Sigmoid colon (tissue), 7 donors: ENCODE measurements around the gene EIF1. TPM values are rescaled to one million over a fixed set of nuclear protein-coding genes. Genes with fewer than 3 reads are reported as not detected.

Source experiments
- DNase-seq: peaks from one replicate; pipeline ENCODE4 v3.0.0-alpha.2; 2019
- H3K27ac ChIP-seq, 4 donors: fragments of 200-600 bp; sonication (generic); one replicate each; pipeline ENCODE4 v1.5.1; 2016 to 2019; ENCODE audit warnings: mild to moderate bottlenecking in 1 of 4
- H3K27me3 ChIP-seq, 3 donors: fragments of 200-600 bp; sonication (generic); one replicate each; pipeline ENCODE4 v1.5.1; 2019; ENCODE audit warnings: mild to moderate bottlenecking in 1 of 3
- H3K36me3 ChIP-seq, 4 donors: fragments of 200-600 bp; sonication (generic); one replicate each; pipeline ENCODE4 v1.5.1; 2016 to 2019
- H3K4me1 ChIP-seq, 4 donors: fragments of 200-600 bp; sonication (generic); one replicate each; pipeline ENCODE4 v1.5.1; 2017 to 2019
- H3K4me3 ChIP-seq, 4 donors: fragments of 200-600 bp; sonication (generic); one replicate each; pipeline ENCODE4 v1.5.1; 2017 to 2019; ENCODE audit warnings: mild to moderate bottlenecking in 2 of 4, moderate library complexity in 1 of 4
- H3K9me3 ChIP-seq, 4 donors: fragments of 200-600 bp in 3 of 4; sonication (generic) in 3 of 4; one replicate each; pipeline versions ENCODE4 v1.5.1 to v1.6.1; 2013 to 2019
- CTCF ChIP-seq, 4 experiments: fragments of 450-650 bp in 3 of 4; fragments of 200-600 bp in 1 of 4; IDR thresholded peaks; one replicate each; pipeline ENCODE4 v1.5.1; 2016 to 2019; ENCODE audit warnings: antibody characterized with exemption in 4 of 4, mild to moderate bottlenecking in 3 of 4, moderate library complexity in 2 of 4
- EP300 ChIP-seq, 4 donors: sonication (generic); formaldehyde crosslinking; IDR thresholded peaks; one replicate each; pipeline ENCODE4 v1.6.1; 2017; ENCODE audit warnings: antibody characterized with exemption in 4 of 4
- POLR2A ChIP-seq, 2 donors: fragments of 450-650 bp; IDR thresholded peaks; one replicate each; pipeline ENCODE4 v1.6.1; 2016; ENCODE audit warnings: antibody characterized with exemption in 2 of 2, mild to moderate bottlenecking in 2 of 2, moderate library complexity in 2 of 2
- POLR2AphosphoS5 ChIP-seq, 4 donors: sonication (generic); formaldehyde crosslinking; IDR thresholded peaks; one replicate each; pipeline ENCODE4 v1.6.1; 2017; ENCODE audit warnings: antibody characterized with exemption in 4 of 4
- WGBS, 2 donors: extraction: QIAGEN DNeasy Blood & Tissue Kit; methylation state at CpG; one replicate each; pipeline ENCODE4 v1.1.7; 2013; 5-methylcytosine and 5-hydroxymethylcytosine counted together
- intact Hi-C: fragments of 100-400 bp; cut with DNase I; formaldehyde crosslinking; loops from one replicate; pipeline ENCODE4 v1.15.1; 2023
- polyA plus RNA-seq, 3 donors: library from polyadenylated mRNA; stranded (reverse); fragments of 200-250 nt; gene quantifications; one replicate each; pipeline ENCODE4 v1.2.3, GENCODE V29; 2013
- total RNA-seq, 4 donors: library from RNA; depleted of rRNA; stranded (reverse); fragments of >200 nt; gene quantifications; one replicate each; pipeline ENCODE4 v1.1.0, GENCODE V29; 2016
- donor health status: healthy with polysubstance abuse.
- donor health status: Bipolar disorder and iron deficiency.
- donor health status: healthy.

The EIF1 gene
- total and polyA plus RNA-seq, 7 donors, result 246 to 572 (median 481) TPM

- DNase-seq, result no peak
- 50 to 79% methylated on average over 16 of the region's 16 CpGs for WGBS, 2 donors
- Histone ChIP-seq H3K27ac (peak overlapping the region in 2 of 4 donors; percentile 12 to 69), H3K9me3 (no peaks in the 10 kb centered on the region), H3K4me3 (no peak overlapping the region), H3K27me3 (no peaks in the 10 kb centered on the region), H3K4me1 (peaks cover 0 to 5% (median 0%) of the 10 kb centered on the region in 4 donors), H3K36me3 (no peaks in the 10 kb centered on the region)
- intact Hi-C loops, result no loop called here
- TF ChIP-seq POLR2A (IDR thresholded peaks at IDR 0.05) (no peak), EP300 (IDR thresholded peaks at IDR 0.05) (no peak), POLR2AphosphoS5 (IDR thresholded peaks at IDR 0.05) (no peak), CTCF (IDR thresholded peaks at IDR 0.05) (no peak)
These were observed 32.2 kb upstream of the EIF1 start for GRCh38 chr17:41656249-41657023.

GRCh38 chr17:41657176-41657754 is 31.4 kb upstream of the EIF1 start:
- Histone ChIP-seq H3K27me3 (no peaks in the 10 kb centered on the region), H3K9me3 (no peaks in the 10 kb centered on the region), H3K27ac (no peak overlapping the region), H3K4me3 (no peak overlapping the region), H3K36me3 (no peaks in the 10 kb centered on the region), H3K4me1 (no peaks in the 10 kb centered on the region)
- WGBS, 2 donors, result 72 to 82% methylated on average over 16 of the region's 16 CpGs
- no peak for DNase-seq
- no peak for TF ChIP-seq EP300 (IDR thresholded peaks at IDR 0.05)
- no peak for TF ChIP-seq POLR2AphosphoS5 (IDR thresholded peaks at IDR 0.05)
- no peak for TF ChIP-seq POLR2A (IDR thresholded peaks at IDR 0.05)
- no peak for TF ChIP-seq CTCF (IDR thresholded peaks at IDR 0.05)
- intact Hi-C loops, result no loop called here

- no peak overlapping the region for H3K27ac ChIP-seq
- H3K4me3 ChIP-seq, result no peak overlapping the region
- no peaks in the 10 kb centered on the region for H3K36me3 ChIP-seq
- no peak for DNase-seq
- intact Hi-C loops, result no loop called here
- no peaks in the 10 kb centered on the region for H3K4me1 ChIP-seq
- no peaks in the 10 kb centered on the region for H3K9me3 ChIP-seq
- TF ChIP-seq CTCF (IDR thresholded peaks at IDR 0.05), result no peak
- TF ChIP-seq POLR2AphosphoS5 (IDR thresholded peaks at IDR 0.05), result no peak
- TF ChIP-seq POLR2A (IDR thresholded peaks at IDR 0.05), result no peak
- TF ChIP-seq EP300 (IDR thresholded peaks at IDR 0.05), result no peak
- no peaks in the 10 kb centered on the region for H3K27me3 ChIP-seq
- 78 to 89% methylated on average over 12 of the region's 12 CpGs for WGBS, 2 donors
These were observed 30.7 kb upstream of the EIF1 start for GRCh38 chr17:41657936-41658335.

- no peaks in the 10 kb centered on the region for H3K4me1 ChIP-seq
- 76 to 81% methylated on average over 5 of the region's 5 CpGs for WGBS, 2 donors
These were observed 29.8 kb upstream of the EIF1 start for GRCh38 chr17:41658846-41659245.

More at GRCh38 chr17:41658846-41659245, 29.8 kb upstream of the EIF1 start:
- Histone ChIP-seq H3K27me3 (no peaks in the 10 kb centered on the region), H3K36me3 (no peaks in the 10 kb centered on the region), H3K4me3 (no peak overlapping the region), H3K9me3 (no peaks in the 10 kb centered on the region), H3K27ac (no peak overlapping the region)
- TF ChIP-seq EP300 (IDR thresholded peaks at IDR 0.05), result no peak
- no peak for TF ChIP-seq POLR2A (IDR thresholded peaks at IDR 0.05)
- no peak for TF ChIP-seq CTCF (IDR thresholded peaks at IDR 0.05)
- no peak for TF ChIP-seq POLR2AphosphoS5 (IDR thresholded peaks at IDR 0.05)
- DNase-seq, result no peak
- intact Hi-C loops, result no loop called here
